ENCODE results near the gene PLEKHG1. TPM values are rescaled to one million over a fixed set of nuclear protein-coding genes. Genes with fewer than 3 reads are reported as not detected.

Gene PLEKHG1
- total and polyA plus RNA-seq, 2 experiments from 2014 or later: 2.3 to 8.5 TPM

- no peak overlapping the region for H3K4me3 ChIP-seq
- H3K4me1 ChIP-seq (ENCODE audit: low read depth): no peaks in the 10 kb centered on the region
- no peaks in the 10 kb centered on the region for H3K36me3 ChIP-seq
- no peaks in the 10 kb centered on the region for H3K27me3 ChIP-seq
- TF ChIP-seq, protein P1, sequence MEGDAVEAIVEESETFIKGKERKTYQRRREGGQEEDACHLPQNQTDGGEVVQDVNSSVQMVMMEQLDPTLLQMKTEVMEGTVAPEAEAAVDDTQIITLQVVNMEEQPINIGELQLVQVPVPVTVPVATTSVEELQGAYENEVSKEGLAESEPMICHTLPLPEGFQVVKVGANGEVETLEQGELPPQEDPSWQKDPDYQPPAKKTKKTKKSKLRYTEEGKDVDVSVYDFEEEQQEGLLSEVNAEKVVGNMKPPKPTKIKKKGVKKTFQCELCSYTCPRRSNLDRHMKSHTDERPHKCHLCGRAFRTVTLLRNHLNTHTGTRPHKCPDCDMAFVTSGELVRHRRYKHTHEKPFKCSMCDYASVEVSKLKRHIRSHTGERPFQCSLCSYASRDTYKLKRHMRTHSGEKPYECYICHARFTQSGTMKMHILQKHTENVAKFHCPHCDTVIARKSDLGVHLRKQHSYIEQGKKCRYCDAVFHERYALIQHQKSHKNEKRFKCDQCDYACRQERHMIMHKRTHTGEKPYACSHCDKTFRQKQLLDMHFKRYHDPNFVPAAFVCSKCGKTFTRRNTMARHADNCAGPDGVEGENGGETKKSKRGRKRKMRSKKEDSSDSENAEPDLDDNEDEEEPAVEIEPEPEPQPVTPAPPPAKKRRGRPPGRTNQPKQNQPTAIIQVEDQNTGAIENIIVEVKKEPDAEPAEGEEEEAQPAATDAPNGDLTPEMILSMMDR (IDR thresholded peaks at IDR 0.05; ENCODE audit: low read depth, low read length): no peak
- H3K27ac ChIP-seq: no peak overlapping the region
- H3K9me3 ChIP-seq (ENCODE audit: low read depth): no peaks in the 10 kb centered on the region
- no peak for DNase-seq (ENCODE audit: low read depth in 1 of 2, low spot score in 1 of 2)
These were observed 27.5 kb downstream of the PLEKHG1 start for GRCh38 chr6:150627154-150627553.

- Histone ChIP-seq H3K4me3 (no peak overlapping the region), H3K27ac (no peak overlapping the region), H3K36me3 (no peaks in the 10 kb centered on the region), H3K4me1 (ENCODE audit: low read depth) (no peaks in the 10 kb centered on the region), H3K9me3 (ENCODE audit: low read depth) (no peaks in the 10 kb centered on the region), H3K27me3 (no peaks in the 10 kb centered on the region)
- DNase-seq (ENCODE audit: low read depth in 1 of 2, low spot score in 1 of 2): peak in 1 of 2 donors; percentile 63
- TF ChIP-seq, protein P1 (IDR thresholded peaks at IDR 0.05; ENCODE audit: low read depth, low read length): no peak
These were observed 27.9 kb downstream of the PLEKHG1 start for GRCh38 chr6:150627585-150628025.

DNA sequence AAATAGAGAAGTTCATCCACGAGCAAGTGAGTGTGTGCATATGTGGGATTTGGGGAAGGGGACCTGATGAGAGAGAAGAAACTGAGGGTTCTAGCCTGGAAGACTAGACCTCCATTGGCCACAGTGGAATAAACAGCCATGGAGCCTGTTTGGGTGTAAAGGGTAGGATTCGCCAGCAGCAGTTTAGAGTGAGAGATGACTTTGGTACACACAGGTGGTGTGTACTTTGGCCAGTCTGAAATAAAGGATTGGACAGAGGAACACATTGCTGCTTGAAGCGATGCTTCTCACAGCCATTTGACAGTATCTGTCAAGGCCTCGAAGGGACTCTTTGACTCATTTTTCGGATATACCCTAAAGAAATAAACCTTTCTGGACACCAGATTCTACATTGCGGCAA lies 29.2 kb downstream of the PLEKHG1 start:
- Histone ChIP-seq H3K4me3 (no peak overlapping the region), H3K4me1 (ENCODE audit: low read depth) (no peaks in the 10 kb centered on the region), H3K27me3 (no peaks in the 10 kb centered on the region), H3K9me3 (ENCODE audit: low read depth) (no peaks in the 10 kb centered on the region), H3K27ac (no peak overlapping the region), H3K36me3 (no peaks in the 10 kb centered on the region)
- DNase-seq (ENCODE audit: low read depth in 1 of 2, low spot score in 1 of 2): no peak
- TF ChIP-seq, protein P1 (IDR thresholded peaks at IDR 0.05; ENCODE audit: low read depth, low read length): no peak

- TF ChIP-seq, protein P1 (IDR thresholded peaks at IDR 0.05; ENCODE audit: low read depth, low read length): no peak
- no peak for DNase-seq (ENCODE audit: low read depth in 1 of 2, low spot score in 1 of 2)
- no peak overlapping the region for H3K27ac ChIP-seq
- no peaks in the 10 kb centered on the region for H3K36me3 ChIP-seq
- no peaks in the 10 kb centered on the region for H3K27me3 ChIP-seq
- no peaks in the 10 kb centered on the region for H3K9me3 ChIP-seq (ENCODE audit: low read depth)
- H3K4me1 ChIP-seq (ENCODE audit: low read depth): peaks cover 11% of the 10 kb centered on the region
- no peak overlapping the region for H3K4me3 ChIP-seq
These were observed 31.7 kb downstream of the PLEKHG1 start for GRCh38 chr6:150631283-150631983.

DNA sequence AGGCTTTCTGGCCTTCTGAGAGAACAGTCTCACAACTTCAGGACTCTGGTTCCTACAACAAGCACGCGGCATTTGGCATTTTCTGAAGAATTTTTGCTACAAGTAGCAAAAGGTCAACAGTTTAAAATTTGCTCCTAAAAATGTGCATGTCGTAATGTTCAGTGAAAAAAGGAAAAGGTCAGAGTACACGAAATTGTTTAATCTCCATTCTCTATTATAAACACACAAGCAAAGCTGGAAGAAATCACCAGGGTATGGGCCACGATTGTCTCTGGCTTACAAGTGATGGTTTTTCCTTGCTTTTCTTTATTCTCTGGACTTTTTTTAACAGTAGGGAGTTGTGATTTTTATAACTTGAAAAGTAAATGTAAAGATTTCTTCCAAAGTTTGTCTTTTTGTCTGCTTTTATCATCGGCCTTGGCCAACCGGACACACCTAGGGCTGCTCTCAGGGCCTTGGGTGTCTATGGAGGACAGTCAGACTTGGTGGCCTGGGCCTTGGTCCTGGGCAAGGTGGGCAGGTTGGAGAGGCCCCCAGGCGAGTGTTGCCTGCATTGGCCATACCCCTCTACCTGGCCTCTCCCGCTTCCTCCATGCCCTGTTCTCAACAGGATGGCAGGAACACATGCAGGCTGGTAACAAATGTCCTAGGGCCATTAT lies 32.4 kb downstream of the PLEKHG1 start:
- Histone ChIP-seq H3K27ac (no peak overlapping the region), H3K36me3 (no peaks in the 10 kb centered on the region), H3K9me3 (ENCODE audit: low read depth) (no peaks in the 10 kb centered on the region), H3K4me1 (ENCODE audit: low read depth) (peaks cover 11% of the 10 kb centered on the region), H3K4me3 (no peak overlapping the region), H3K27me3 (no peaks in the 10 kb centered on the region)
- no peak for DNase-seq (ENCODE audit: low read depth in 1 of 2, low spot score in 1 of 2)
- TF ChIP-seq, protein P1 (IDR thresholded peaks at IDR 0.05; ENCODE audit: low read depth, low read length): no peak

Data from cardiac muscle cell (in vitro differentiated cells and primary cell).